ENCODE data around the gene KCTD18.

DNA sequence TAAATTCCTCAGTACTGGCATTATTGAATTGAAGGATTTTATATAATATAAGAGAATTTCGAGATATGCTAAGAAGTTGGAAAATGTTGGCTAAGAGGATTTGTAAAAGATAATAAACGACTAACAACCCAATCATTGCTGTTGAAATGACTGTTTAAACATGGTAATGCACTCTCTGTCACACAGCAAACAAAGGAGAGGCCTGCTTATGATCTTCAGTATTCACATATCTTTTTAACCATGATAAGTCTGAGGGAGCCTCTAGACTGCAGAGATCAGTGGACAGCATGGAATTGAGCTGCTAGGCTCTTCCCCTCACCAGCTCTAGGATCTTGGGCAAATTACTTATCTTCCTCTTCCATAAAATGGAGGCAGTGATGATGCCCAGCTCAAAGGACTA lies 2.7 kb downstream of the KCTD18 start:
- TF ChIP-seq POLR2AphosphoS5 (IDR thresholded peaks at IDR 0.05) (no peak), POLR2A (IDR thresholded peaks at IDR 0.05) (no peak), EP300 (IDR thresholded peaks at IDR 0.05) (no peak)
- TF ChIP-seq, protein P1, sequence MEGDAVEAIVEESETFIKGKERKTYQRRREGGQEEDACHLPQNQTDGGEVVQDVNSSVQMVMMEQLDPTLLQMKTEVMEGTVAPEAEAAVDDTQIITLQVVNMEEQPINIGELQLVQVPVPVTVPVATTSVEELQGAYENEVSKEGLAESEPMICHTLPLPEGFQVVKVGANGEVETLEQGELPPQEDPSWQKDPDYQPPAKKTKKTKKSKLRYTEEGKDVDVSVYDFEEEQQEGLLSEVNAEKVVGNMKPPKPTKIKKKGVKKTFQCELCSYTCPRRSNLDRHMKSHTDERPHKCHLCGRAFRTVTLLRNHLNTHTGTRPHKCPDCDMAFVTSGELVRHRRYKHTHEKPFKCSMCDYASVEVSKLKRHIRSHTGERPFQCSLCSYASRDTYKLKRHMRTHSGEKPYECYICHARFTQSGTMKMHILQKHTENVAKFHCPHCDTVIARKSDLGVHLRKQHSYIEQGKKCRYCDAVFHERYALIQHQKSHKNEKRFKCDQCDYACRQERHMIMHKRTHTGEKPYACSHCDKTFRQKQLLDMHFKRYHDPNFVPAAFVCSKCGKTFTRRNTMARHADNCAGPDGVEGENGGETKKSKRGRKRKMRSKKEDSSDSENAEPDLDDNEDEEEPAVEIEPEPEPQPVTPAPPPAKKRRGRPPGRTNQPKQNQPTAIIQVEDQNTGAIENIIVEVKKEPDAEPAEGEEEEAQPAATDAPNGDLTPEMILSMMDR (IDR thresholded peaks at IDR 0.05): no peak

All from stomach (tissue), 4 donors.